Mesothelial cell of epicardium (in vitro differentiated cells): ENCODE results near the gene BFSP1. TPM values are rescaled to one million over a fixed set of nuclear protein-coding genes. Genes with fewer than 3 reads are reported as not detected.
A peak's percentile ranks its signal among the peaks of the same experiment; 100 is the strongest.

Experiments used
- DNase-seq, 2 experiments: peaks; one replicate each; pipeline ENCODE4 v3.0.0; 2021; ENCODE audit warnings: low spot score in 2 of 2; ENCODE audit not compliant: unreplicated experiment in 2 of 2
- H3K27ac Mint-ChIP-seq: 2 replicates; pipeline ENCODE4 v1.8.0; 2021; ENCODE audit warnings: mixed read lengths
- H3K27me3 Mint-ChIP-seq: 2 replicates; pipeline ENCODE4 v1.8.0; 2021; ENCODE audit warnings: low read depth, mixed read lengths
- H3K36me3 Mint-ChIP-seq: 2 replicates; pipeline ENCODE4 v1.8.0; 2021; ENCODE audit warnings: mixed read lengths
- H3K4me1 Mint-ChIP-seq: 2 replicates; pipeline ENCODE4 v1.8.0; 2021; ENCODE audit warnings: mixed read lengths
- H3K4me3 Mint-ChIP-seq: 2 replicates; pipeline ENCODE4 v1.8.0; 2021; ENCODE audit warnings: mild to moderate bottlenecking, moderate library complexity, mixed read lengths
- H3K9me3 Mint-ChIP-seq: 2 replicates; pipeline ENCODE4 v1.8.0; 2021; ENCODE audit warnings: mixed read lengths
- CTCF ChIP-seq: fragments of 200-600 bp; sonication (generic); IDR thresholded peaks from one replicate; pipeline ENCODE4 v1.5.0; 2021; ENCODE audit warnings: antibody characterized with exemption; ENCODE audit not compliant: unreplicated experiment
- total RNA-seq: library from RNA; stranded (reverse); gene quantifications from 3 replicates; pipeline ENCODE4 v1.2.1, GENCODE V29; 2021

The BFSP1 gene
- total RNA-seq, 1 donor from 2014 or later: 5.2 TPM

GRCh38 chr20:17536944-17537444 is 5.8 kb upstream of the BFSP1 start:
- no peak overlapping the region for H3K4me3 Mint-ChIP-seq
- no peak overlapping the region for H3K27ac Mint-ChIP-seq
- H3K9me3 Mint-ChIP-seq: no peaks in the 10 kb centered on the region
- H3K27me3 Mint-ChIP-seq: no peaks in the 10 kb centered on the region
- no peaks in the 10 kb centered on the region for H3K36me3 Mint-ChIP-seq
- DNase-seq: peak; percentile 37 to 68
- peaks cover 24% of the 10 kb centered on the region for H3K4me1 Mint-ChIP-seq
- peak; percentile 85 for TF ChIP-seq CTCF

- TF ChIP-seq CTCF: no peak
- Mint-ChIP-seq H3K4me1 (peaks cover 29% of the 10 kb centered on the region), H3K4me3 (no peak overlapping the region), H3K27ac (no peak overlapping the region), H3K36me3 (no peaks in the 10 kb centered on the region), H3K9me3 (no peaks in the 10 kb centered on the region), H3K27me3 (no peaks in the 10 kb centered on the region)
- DNase-seq: no peak
Measured at GRCh38 chr20:17534077-17534476, 2.9 kb upstream of the BFSP1 start.

- no peak for TF ChIP-seq CTCF
- peak in 1 of 2 experiments; percentile 38 for DNase-seq
- H3K9me3 Mint-ChIP-seq: no peaks in the 10 kb centered on the region
- H3K4me3 Mint-ChIP-seq: no peak overlapping the region
- H3K4me1 Mint-ChIP-seq: peaks cover 25% of the 10 kb centered on the region
- no peaks in the 10 kb centered on the region for H3K27me3 Mint-ChIP-seq
- H3K36me3 Mint-ChIP-seq: no peaks in the 10 kb centered on the region
- no peak overlapping the region for H3K27ac Mint-ChIP-seq
Measured at GRCh38 chr20:17533396-17533795, 2.2 kb upstream of the BFSP1 start.

- Mint-ChIP-seq H3K4me1 (peaks cover 17% of the 10 kb centered on the region), H3K9me3 (no peaks in the 10 kb centered on the region), H3K27me3 (no peaks in the 10 kb centered on the region), H3K36me3 (no peaks in the 10 kb centered on the region), H3K27ac (peak overlapping the region; percentile 96), H3K4me3 (peak overlapping the region; percentile 81)
- no peak for TF ChIP-seq CTCF
- no peak for DNase-seq
Measured at GRCh38 chr20:17531665-17532025, 466 bp upstream of the BFSP1 start.

- Mint-ChIP-seq H3K4me1 (peaks cover 17% of the 10 kb centered on the region), H3K4me3 (peak overlapping the region; percentile 65), H3K36me3 (no peaks in the 10 kb centered on the region), H3K27ac (peak overlapping the region; percentile 26), H3K27me3 (no peaks in the 10 kb centered on the region), H3K9me3 (no peaks in the 10 kb centered on the region)
- no peak for DNase-seq
- TF ChIP-seq CTCF: no peak
Measured at GRCh38 chr20:17530153-17530552, 1.0 kb downstream of the BFSP1 start.

- DNase-seq: no peak
- peaks cover 17% of the 10 kb centered on the region for H3K4me1 Mint-ChIP-seq
- H3K27ac Mint-ChIP-seq: no peak overlapping the region
- no peaks in the 10 kb centered on the region for H3K9me3 Mint-ChIP-seq
- H3K27me3 Mint-ChIP-seq: no peaks in the 10 kb centered on the region
- no peak for TF ChIP-seq CTCF
- H3K4me3 Mint-ChIP-seq: no peak overlapping the region
- H3K36me3 Mint-ChIP-seq: no peaks in the 10 kb centered on the region
Measured at GRCh38 chr20:17529586-17529985, 1.6 kb downstream of the BFSP1 start.
